ENCODE data around the gene DHX15. TPM values are rescaled to one million over a fixed set of nuclear protein-coding genes. Genes with fewer than 3 reads are reported as not detected.

The DHX15 gene
- total RNA-seq, 1 experiment from 2014 or later: 287 TPM

DNA sequence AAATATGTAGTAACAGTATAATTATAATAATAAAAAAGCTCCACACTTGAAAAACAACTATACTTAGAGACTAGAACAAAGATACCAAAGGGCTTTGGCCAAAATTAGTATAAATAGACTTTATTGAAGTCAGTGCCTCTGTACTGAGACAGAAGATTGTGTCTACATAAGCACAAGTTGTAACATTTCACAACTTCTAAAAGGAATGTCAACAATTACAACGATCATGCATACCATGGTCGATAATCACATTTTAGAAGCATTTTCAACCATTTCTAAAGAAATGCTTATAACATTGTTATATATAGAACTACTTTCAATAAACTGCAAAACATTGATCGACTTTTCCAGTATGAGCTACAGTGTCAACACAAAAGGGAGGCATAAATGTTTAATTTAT lies 57.0 kb downstream of the DHX15 start:
- no peaks in the 10 kb centered on the region; the same call in 1 of the 2 replicates for H3K79me2 ChIP-seq (ENCODE audit: insufficient read depth, low read length)
- peaks cover 3% of the 10 kb centered on the region for H3K79me1 ChIP-seq (ENCODE audit: insufficient read depth, low read depth, low read length, poor library complexity, severe bottlenecking)
- Mint-ChIP-seq H3K36me3 (ENCODE audit: insufficient read depth in 1 of 3, low read depth in 3 of 3) (peaks cover 42 to 93% (median 80%) of the 10 kb centered on the region in 3 experiments), H3K4me3 (no peak overlapping the region), H3K27ac (peak overlapping the region in 1 of 3 experiments; percentile 78; a peak in 1 of 7 replicates), H3K27me3 (ENCODE audit: low read depth) (no peaks in the 10 kb centered on the region), H3K4me1 (peaks cover 8 to 12% of the 10 kb centered on the region in 2 experiments), H3K9me3 (no peaks in the 10 kb centered on the region)
- H2BK5ac ChIP-seq (ENCODE audit: insufficient read length, low read length): no peak overlapping the region
- H3K4me1 ChIP-seq (ENCODE audit: insufficient read depth, low read length): no peaks in the 10 kb centered on the region
- H2BK15ac ChIP-seq (ENCODE audit: low read depth, low read length): no peak overlapping the region
- H3K18ac ChIP-seq (ENCODE audit: insufficient read length, low read depth, low read length): no peak overlapping the region
- no peaks in the 10 kb centered on the region for H4K20me1 ChIP-seq (ENCODE audit: control insufficient read depth, insufficient read depth, insufficient read length)
- no peak overlapping the region for H2BK120ac ChIP-seq (ENCODE audit: low read depth, low read length, poor library complexity, severe bottlenecking)
- no peaks in the 10 kb centered on the region for H3K27me3 ChIP-seq (ENCODE audit: insufficient read depth, low read length)
- TF ChIP-seq, protein P1, sequence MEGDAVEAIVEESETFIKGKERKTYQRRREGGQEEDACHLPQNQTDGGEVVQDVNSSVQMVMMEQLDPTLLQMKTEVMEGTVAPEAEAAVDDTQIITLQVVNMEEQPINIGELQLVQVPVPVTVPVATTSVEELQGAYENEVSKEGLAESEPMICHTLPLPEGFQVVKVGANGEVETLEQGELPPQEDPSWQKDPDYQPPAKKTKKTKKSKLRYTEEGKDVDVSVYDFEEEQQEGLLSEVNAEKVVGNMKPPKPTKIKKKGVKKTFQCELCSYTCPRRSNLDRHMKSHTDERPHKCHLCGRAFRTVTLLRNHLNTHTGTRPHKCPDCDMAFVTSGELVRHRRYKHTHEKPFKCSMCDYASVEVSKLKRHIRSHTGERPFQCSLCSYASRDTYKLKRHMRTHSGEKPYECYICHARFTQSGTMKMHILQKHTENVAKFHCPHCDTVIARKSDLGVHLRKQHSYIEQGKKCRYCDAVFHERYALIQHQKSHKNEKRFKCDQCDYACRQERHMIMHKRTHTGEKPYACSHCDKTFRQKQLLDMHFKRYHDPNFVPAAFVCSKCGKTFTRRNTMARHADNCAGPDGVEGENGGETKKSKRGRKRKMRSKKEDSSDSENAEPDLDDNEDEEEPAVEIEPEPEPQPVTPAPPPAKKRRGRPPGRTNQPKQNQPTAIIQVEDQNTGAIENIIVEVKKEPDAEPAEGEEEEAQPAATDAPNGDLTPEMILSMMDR (conservative IDR thresholded peaks at IDR 0.05): no peak
- DNase-seq: no peak
- no CpG with 5 or more reads among the region's 3 CpGs for WGBS (ENCODE audit: extremely low coverage, insufficient read length, low lambda C conversion rate)
- H3K23ac ChIP-seq (ENCODE audit: insufficient read length, low read depth, low read length): no peak overlapping the region
- no peak overlapping the region for H4K91ac ChIP-seq (ENCODE audit: insufficient read length, low read depth, low read length)
- H3K56ac ChIP-seq (ENCODE audit: insufficient read length, low read depth, low read length): no peak overlapping the region
- no peak overlapping the region for H3T11ph ChIP-seq (ENCODE audit: low read length)
- no peak overlapping the region for H4K8ac ChIP-seq (replicated peaks; ENCODE audit: insufficient read length, low read depth, low read length)
- no peak overlapping the region for H3K27ac ChIP-seq (ENCODE audit: insufficient read length, low read depth, low read length)
- H4K5ac ChIP-seq (ENCODE audit: insufficient read length, low read depth, low read length): no peak overlapping the region
- H3K9me3 ChIP-seq (ENCODE audit: control insufficient read depth, low read depth, low read length): no peaks in the 10 kb centered on the region
- H3K4ac ChIP-seq (ENCODE audit: low read depth, low read length): no peak overlapping the region
- no peak overlapping the region for H2BK12ac ChIP-seq (ENCODE audit: insufficient read length, low read depth, low read length)
- H2BK20ac ChIP-seq (ENCODE audit: low read depth, low read length, poor library complexity, severe bottlenecking): no peak overlapping the region
- H3K4me2 ChIP-seq (ENCODE audit: insufficient read depth, insufficient read length, low read length): no peak overlapping the region
- H2AK5ac ChIP-seq (ENCODE audit: insufficient read length, low read length): no peak overlapping the region
- no peak overlapping the region for H2AFZ ChIP-seq (ENCODE audit: low read length)
- no peak overlapping the region for H3K9ac ChIP-seq (ENCODE audit: extremely low read depth, insufficient read length, low read length)
- no peak overlapping the region for H3K14ac ChIP-seq (ENCODE audit: insufficient read depth, low read length)
- H3K23me2 ChIP-seq (ENCODE audit: insufficient read length, low read depth, low read length, poor library complexity, severe bottlenecking): no peaks in the 10 kb centered on the region
